Activated naive CD8-positive, alpha-beta T cell (primary cell): ENCODE measurements around the gene GSDMA.
A peak's percentile ranks its signal among the peaks of the same experiment; 100 is the strongest.

Experiments
- H3K27ac Mint-ChIP-seq: one replicate; pipeline ENCODE4 v1.8.0; 2021; ENCODE audit warnings: mixed read lengths
- H3K27me3 Mint-ChIP-seq: one replicate; pipeline ENCODE4 v1.8.0; 2021; ENCODE audit warnings: mixed read lengths
- H3K36me3 Mint-ChIP-seq: one replicate; pipeline ENCODE4 v1.8.0; 2021; ENCODE audit warnings: mixed read lengths
- H3K4me1 Mint-ChIP-seq: one replicate; pipeline ENCODE4 v1.8.0; 2021; ENCODE audit warnings: low read depth, mixed read lengths
- H3K4me3 Mint-ChIP-seq: one replicate; pipeline ENCODE4 v1.8.0; 2021; ENCODE audit warnings: mild to moderate bottlenecking, mixed read lengths
- H3K9me3 Mint-ChIP-seq: one replicate; pipeline ENCODE4 v1.8.0; 2021; ENCODE audit warnings: low read depth, mixed read lengths

GSDMA gene

GRCh38 chr17:40025991-40026815, 63.4 kb downstream of the GSDMA start:
- peaks cover 15% of the 10 kb centered on the region for H3K4me1 Mint-ChIP-seq
- no peaks in the 10 kb centered on the region for H3K9me3 Mint-ChIP-seq
- peak overlapping the region; percentile 51 for H3K4me3 Mint-ChIP-seq
- H3K36me3 Mint-ChIP-seq = peaks cover 8% of the 10 kb centered on the region
- no peaks in the 10 kb centered on the region for H3K27me3 Mint-ChIP-seq
- H3K27ac Mint-ChIP-seq = peak overlapping the region; percentile 46

GRCh38 chr17:40026816-40027613, 64.2 kb downstream of the GSDMA start:
- Mint-ChIP-seq H3K27me3 (no peaks in the 10 kb centered on the region), H3K9me3 (no peaks in the 10 kb centered on the region), H3K36me3 (peaks cover 8% of the 10 kb centered on the region), H3K4me1 (peaks cover 15% of the 10 kb centered on the region), H3K27ac (no peak overlapping the region), H3K4me3 (no peak overlapping the region)
